Gastrocnemius medialis (tissue), 4 donors: ENCODE measurements around the gene DBN1. TPM values are rescaled to one million over a fixed set of nuclear protein-coding genes. Genes with fewer than 3 reads are reported as not detected.
A peak's percentile ranks its signal among the peaks of the same experiment; 100 is the strongest.

Source experiments
- ATAC-seq, 2 donors: fragments of 150-250 bp; one replicate each; pipeline ENCODE4 v1.9.1; 2016
- DNase-seq, 2 donors: peaks; one replicate each; pipeline ENCODE4 v3.0.0-alpha.2; 2019
- H3K27ac ChIP-seq, 4 donors: fragments of 200-600 bp; sonication (generic); 1 replicate in 1 of 4; 2 replicates in 3 of 4; pipeline ENCODE4 v1.5.1; 2016 to 2018; ENCODE audit warnings: mild to moderate bottlenecking in 2 of 4, moderate library complexity in 1 of 4
- H3K27me3 ChIP-seq, 3 donors: fragments of 200-600 bp; sonication (generic) in 2 of 3; 1 replicate in 1 of 3; 2 replicates in 2 of 3; pipeline versions ENCODE4 v1.5.1 to v1.6.0; 2016 to 2019; ENCODE audit warnings: mild to moderate bottlenecking in 1 of 3, moderate library complexity in 1 of 3
- H3K36me3 ChIP-seq, 2 donors: fragments of 200-600 bp; sonication (generic) in 1 of 2; one replicate each; pipeline ENCODE4 v1.5.1; 2017 to 2018
- H3K4me1 ChIP-seq, 2 donors: fragments of 200-600 bp; sonication (generic) in 1 of 2; one replicate each; pipeline ENCODE4 v1.5.1; 2016 to 2017; ENCODE audit warnings: mild to moderate bottlenecking in 2 of 2
- H3K4me3 ChIP-seq, 4 donors: fragments of 200-600 bp; sonication (generic) in 3 of 4; 1 replicate in 1 of 4; 2 replicates in 3 of 4; pipeline ENCODE4 v1.5.1; 2016 to 2019; ENCODE audit warnings: mild to moderate bottlenecking in 2 of 4
- H3K9me3 ChIP-seq, 3 donors: fragments of 200-600 bp; sonication (generic) in 2 of 3; 1 replicate in 1 of 3; 2 replicates in 2 of 3; pipeline ENCODE4 v1.5.1; 2016 to 2019
- CTCF ChIP-seq, 5 experiments: fragments of 450-650 bp in 3 of 5; fragments of 200-600 bp in 2 of 5; sonication (generic) in 2 of 5; IDR thresholded peaks in 4 of 5; conservative IDR thresholded peaks in 1 of 5; 1 replicate in 4 of 5; 2 replicates in 1 of 5; pipeline ENCODE4 v1.5.1; 2016 to 2019; ENCODE audit warnings: antibody characterized with exemption in 5 of 5, mild to moderate bottlenecking in 3 of 5, moderate library complexity in 3 of 5
- POLR2A ChIP-seq, 2 donors: fragments of 450-650 bp; IDR thresholded peaks; one replicate each; pipeline ENCODE4 v1.6.1; 2017; ENCODE audit warnings: antibody characterized with exemption in 2 of 2, mild to moderate bottlenecking in 2 of 2, moderate library complexity in 2 of 2
- in situ Hi-C, 4 donors: fragments of 200-750 bp; cut with MboI; loops; one replicate each; pipeline versions ENCODE4 v1.15.0 to v1.8.0; 2017; ENCODE audit warnings: low sequenced_read_pairs in 4 of 4
- intact Hi-C: fragments of 100-400 bp; cut with DNase I; formaldehyde crosslinking; loops from one replicate; pipeline ENCODE4 v1.15.1; 2023; ENCODE audit warnings: low total_unique reads
- total RNA-seq, 4 donors: library from RNA; depleted of rRNA; stranded (reverse); fragments of >200 nt; gene quantifications; one replicate each; pipeline versions ENCODE4 v1.1.0 to v1.2.3, GENCODE V29; 2016

The DBN1 gene
- total RNA-seq, 4 donors from 2014 or later, result 16.3 to 27.5 (median 23.2) TPM

GRCh38 chr5:177479774-177480173 is 6.3 kb upstream of the DBN1 start:
- intact Hi-C loops (loop anchor here (1.0 to 2.0 kb wide), 2 partner anchors 18 to 23 kb away; partner anchors contain the start of gene PDLIM7), in situ Hi-C loops (no loop called here)
- no peak for TF ChIP-seq CTCF (IDR thresholded peaks at IDR 0.05 in 4 of 5, conservative IDR thresholded peaks at IDR 0.05 in 1 of 5)
- Histone ChIP-seq H3K4me1 (peaks cover 34 to 58% of the 10 kb centered on the region in 2 donors), H3K27me3 (no peaks in the 10 kb centered on the region), H3K36me3 (peaks cover 0 to 7% of the 10 kb centered on the region in 2 donors), H3K27ac (peak overlapping the region; percentile 81 to 96 (median 87)), H3K4me3 (no peak overlapping the region), H3K9me3 (no peaks in the 10 kb centered on the region)
- DNase-seq (no peak), ATAC-seq (peak in 1 of 2 donors; percentile 21)

DNA sequence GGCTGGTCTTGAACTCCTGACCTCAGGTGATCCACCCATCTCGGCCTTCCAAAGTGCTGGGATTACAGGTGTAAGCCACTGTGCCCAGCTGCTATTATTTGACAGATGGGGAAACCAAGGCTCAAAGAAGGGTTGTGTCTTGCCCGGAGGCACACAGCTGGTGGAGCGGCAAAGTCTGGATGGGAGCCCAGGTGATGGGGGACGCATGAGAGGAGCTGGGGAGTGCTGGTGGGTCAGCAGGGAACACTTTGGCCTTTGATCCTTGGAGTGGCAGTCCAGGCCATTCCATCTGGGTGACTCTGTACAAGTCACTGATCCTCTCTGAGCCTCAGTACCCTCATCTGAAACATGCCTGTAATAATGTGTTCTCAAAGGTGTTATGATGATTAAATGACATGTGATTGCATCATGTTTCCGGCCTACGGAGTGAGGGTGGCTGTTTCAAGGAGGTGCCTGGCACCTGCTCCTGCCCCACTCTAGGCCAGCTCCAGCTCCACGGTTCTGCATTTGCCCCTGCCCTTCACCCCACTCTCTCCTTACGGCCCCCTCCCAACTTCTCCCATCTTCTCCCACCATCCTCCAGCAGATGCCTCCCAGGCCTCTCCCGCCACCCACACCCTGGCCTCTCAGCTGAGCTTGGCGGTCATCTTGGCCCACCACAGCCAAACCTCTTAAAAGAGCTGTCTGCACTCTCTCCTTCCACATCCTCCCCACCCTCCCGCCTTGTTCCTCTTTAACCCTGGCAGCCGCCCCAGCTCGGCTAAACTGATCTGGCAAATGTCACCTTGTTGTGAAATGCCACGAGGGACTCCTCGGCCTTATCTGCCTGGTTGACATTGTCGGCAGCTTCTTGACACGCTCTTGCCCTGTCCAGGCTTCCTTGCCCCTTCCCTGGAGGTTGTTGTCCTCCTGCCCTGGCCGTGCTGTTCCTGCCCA is 5.5 kb upstream of the DBN1 start:
- Histone ChIP-seq H3K36me3 (peaks cover 0 to 7% of the 10 kb centered on the region in 2 donors), H3K27me3 (no peaks in the 10 kb centered on the region), H3K9me3 (no peaks in the 10 kb centered on the region), H3K4me1 (peaks cover 26 to 50% of the 10 kb centered on the region in 2 donors), H3K4me3 (no peak overlapping the region), H3K27ac (peak overlapping the region; percentile 81 to 96 (median 87))
- DNase-seq (peak; percentile 83 to 92), ATAC-seq (peak; percentile 82 to 88)
- in situ Hi-C loops (no loop called here), intact Hi-C loops (loop anchor here (1.0 to 2.0 kb wide), 2 partner anchors 18 to 22 kb away; partner anchors contain the start of gene PDLIM7)
- TF ChIP-seq POLR2A (IDR thresholded peaks at IDR 0.05), result no peak
- TF ChIP-seq CTCF (IDR thresholded peaks at IDR 0.05 in 4 of 5, conservative IDR thresholded peaks at IDR 0.05 in 1 of 5), result no peak

DNA sequence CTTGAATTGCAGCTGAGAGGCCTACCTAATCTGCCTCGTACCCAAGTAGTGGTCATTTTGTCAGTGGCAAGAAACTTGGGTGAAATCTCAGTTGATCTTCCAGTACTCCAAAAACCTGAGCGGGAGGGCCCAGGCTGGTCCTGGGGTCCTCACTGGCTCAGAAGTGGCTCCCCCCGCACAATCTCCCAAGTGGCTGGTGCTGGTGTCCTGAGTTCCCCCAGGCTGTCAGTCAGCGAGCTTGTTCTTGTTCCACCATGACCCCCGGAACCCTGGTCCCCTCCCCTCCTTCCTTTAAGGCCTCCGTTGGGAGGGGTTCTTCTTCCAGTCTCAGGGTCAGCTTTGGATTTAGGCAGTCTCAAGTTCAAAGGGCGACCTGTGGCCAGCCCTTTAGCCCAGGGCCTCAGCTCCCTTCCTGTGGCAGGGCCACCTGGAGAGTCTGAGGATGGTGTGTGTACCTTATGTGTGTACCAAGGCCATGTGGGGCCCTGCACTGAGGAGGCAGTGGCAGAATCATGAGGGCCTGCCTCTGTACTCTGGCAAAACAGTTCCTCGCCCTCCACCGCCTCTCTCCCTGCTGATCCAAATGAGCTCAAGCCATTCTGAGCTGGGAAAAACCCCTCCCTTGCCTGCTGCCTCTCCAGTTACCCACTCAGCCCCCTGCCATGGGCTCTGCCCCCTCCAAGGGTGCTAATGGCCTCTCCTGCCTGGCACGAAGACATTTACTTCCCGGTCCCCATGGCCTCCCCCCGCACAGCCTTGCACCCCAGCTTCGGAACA is 4.5 kb upstream of the DBN1 start:
- no peak for ATAC-seq
- TF ChIP-seq POLR2A (IDR thresholded peaks at IDR 0.05) (no peak), CTCF (IDR thresholded peaks at IDR 0.05 in 4 of 5, conservative IDR thresholded peaks at IDR 0.05 in 1 of 5) (no peak)
- Histone ChIP-seq H3K4me1 (peaks cover 26 to 47% of the 10 kb centered on the region in 2 donors), H3K27ac (peak overlapping the region; percentile 81 to 96 (median 87)), H3K4me3 (no peak overlapping the region), H3K27me3 (no peaks in the 10 kb centered on the region), H3K36me3 (no peaks in the 10 kb centered on the region), H3K9me3 (no peaks in the 10 kb centered on the region)
- no peak for DNase-seq
- in situ Hi-C loops, result no loop called here
- intact Hi-C loops, result loop anchor here (2.0 kb wide), 1 partner anchor 21 kb away; no protein-coding TSS in a partner anchor

DNA sequence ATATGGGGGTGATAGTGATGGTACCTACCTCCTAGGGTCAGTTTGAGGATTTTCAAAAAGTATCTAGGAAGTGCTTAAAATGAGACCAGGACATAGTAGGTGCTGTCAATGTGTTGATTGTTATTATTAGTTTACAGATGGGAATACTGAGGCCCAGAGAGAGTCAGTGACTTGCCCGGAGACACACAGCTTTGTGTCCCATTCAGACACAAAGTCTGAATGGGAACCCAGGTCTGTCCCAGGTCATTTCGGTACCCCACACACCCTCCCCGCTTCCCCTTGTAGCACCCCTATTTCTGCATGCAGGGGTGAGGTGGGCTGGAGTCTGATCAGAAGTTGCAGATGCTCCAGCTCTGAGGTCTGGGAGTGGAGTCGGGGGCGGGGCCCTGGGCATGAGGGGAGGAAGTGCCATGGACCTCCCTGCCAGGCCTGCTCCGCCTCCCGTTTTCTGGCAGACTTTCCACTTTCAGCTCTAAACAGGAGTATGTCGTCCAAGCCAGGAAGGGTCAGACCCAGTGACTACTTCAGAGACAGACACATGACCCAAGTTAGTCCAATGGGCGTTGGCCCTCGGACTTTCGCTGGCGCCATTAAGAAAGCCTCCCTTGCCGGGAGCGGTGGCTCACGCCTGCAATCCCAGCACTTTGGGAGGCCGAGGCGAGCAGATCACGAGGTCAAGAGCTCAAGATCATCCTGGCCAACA is 3.2 kb upstream of the DBN1 start:
- Histone ChIP-seq H3K4me1 (peaks cover 36 to 51% of the 10 kb centered on the region in 2 donors), H3K36me3 (no peaks in the 10 kb centered on the region), H3K9me3 (no peaks in the 10 kb centered on the region), H3K4me3 (no peak overlapping the region), H3K27me3 (peaks cover 0 to 4% (median 0%) of the 10 kb centered on the region in 3 donors), H3K27ac (peak overlapping the region in 2 of 4 donors; percentile 81 to 96)
- no peak for TF ChIP-seq POLR2A (IDR thresholded peaks at IDR 0.05)
- TF ChIP-seq CTCF (IDR thresholded peaks at IDR 0.05 in 4 of 5, conservative IDR thresholded peaks at IDR 0.05 in 1 of 5), result no peak
- ATAC-seq (peak in 1 of 2 donors; percentile 3), DNase-seq (peak in 1 of 2 donors; percentile 71)
- in situ Hi-C loops, result no loop called here
- intact Hi-C loops, result no loop called here
